Measurements from ENCODE around the gene MUS81.

- no peak for TF ChIP-seq CTCF (IDR thresholded peaks at IDR 0.05)
- TF ChIP-seq POLR2A (IDR thresholded peaks at IDR 0.05): no peak
Measured at GRCh38 chr11:65851811-65852507, 8.3 kb upstream of the MUS81 start.

Measured in heart left ventricle (tissue), 13 donors.